Caki2 (cell line): ENCODE measurements around the gene PTCH1. TPM values are rescaled to one million over a fixed set of nuclear protein-coding genes. Genes with fewer than 3 reads are reported as not detected.

Experiments
- DNase-seq: peaks from one replicate; pipeline ENCODE4 v3.0.0-alpha.2; 2015; ENCODE audit warnings: low read depth
- in situ Hi-C: cut with HindIII; loops from 2 replicates; pipeline ENCODE4 v1.10.0; 2016; ENCODE audit warnings: low sequenced_read_pairs, low pct_unique_long_range_greater_than_20kb, mixed read lengths
- total RNA-seq: library from RNA; depleted of rRNA; stranded (reverse); fragments of >200 nt; shearing (Covaris generic); gene quantifications from 2 replicates; pipeline ENCODE4 v1.2.3, GENCODE V29; 2014; ENCODE audit warnings: low replicate concordance

PTCH1 gene
- total RNA-seq, 1 experiment from 2014 or later, result 2.6 TPM

GRCh38 chr9:95459178-95459577 lies 57.6 kb downstream of the PTCH1 start:
- no peak for DNase-seq
- in situ Hi-C loops, result no loop called here

DNA sequence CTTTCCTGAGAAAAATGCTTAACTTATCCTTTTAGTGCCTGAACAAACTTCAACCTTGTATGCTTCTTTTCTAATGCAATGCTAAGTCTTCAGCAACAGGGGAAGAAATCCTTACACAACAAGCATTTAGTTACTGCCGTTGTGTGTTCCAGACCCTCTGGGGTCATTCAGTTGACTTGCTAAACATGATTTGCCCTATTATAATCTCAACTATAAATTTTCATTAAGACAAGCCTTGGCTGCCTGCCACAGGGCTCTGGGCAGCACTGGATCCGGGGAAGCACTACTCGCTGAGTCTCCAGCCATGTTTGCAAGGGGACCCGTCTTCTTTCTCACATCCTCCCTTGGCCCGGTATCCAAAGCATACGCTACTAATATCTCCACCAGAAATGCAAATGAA lies 58.1 kb downstream of the PTCH1 start:
- in situ Hi-C loops, result no loop called here
- DNase-seq, result no peak

DNA sequence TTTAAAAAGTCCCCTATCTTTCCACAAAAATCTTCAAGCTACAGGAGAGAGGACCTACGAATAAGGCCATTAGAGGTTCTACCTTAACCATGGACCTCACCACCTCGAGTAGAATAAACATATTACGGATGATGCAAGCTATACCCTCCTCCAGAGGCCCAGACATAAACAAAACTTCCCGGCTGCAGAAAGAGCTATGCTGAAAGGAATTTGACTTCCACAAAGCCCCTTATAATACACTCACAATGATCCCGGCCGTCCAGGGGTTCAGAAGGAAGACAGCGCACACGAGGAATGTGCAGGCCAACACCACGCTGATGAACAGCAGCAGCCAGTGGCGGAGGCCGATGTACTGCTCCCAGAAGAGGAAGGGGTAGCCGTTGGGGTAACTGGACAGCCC lies 59.0 kb downstream of the PTCH1 start:
- no peak for DNase-seq
- in situ Hi-C loops, result no loop called here

DNA sequence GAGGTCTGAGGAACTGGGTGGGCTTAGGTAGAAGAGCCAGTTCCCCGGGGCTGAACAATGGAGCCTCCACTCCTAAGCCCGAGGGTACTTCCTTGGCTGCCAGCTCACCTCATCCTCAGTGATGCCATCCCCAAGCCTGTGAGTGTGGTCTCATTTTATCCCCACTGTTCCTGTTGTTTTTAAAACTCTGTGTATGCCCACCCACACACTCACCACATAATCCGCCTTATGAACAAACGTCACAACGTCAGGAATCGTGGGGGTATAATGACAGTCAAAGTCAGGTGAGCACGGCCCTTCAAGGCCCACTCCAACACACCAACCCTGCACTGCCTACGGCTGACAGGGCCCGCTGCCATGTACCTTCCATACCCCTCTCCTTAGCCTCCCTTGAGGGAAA lies 61.1 kb downstream of the PTCH1 start:
- in situ Hi-C loops, result no loop called here
- no peak for DNase-seq

DNA sequence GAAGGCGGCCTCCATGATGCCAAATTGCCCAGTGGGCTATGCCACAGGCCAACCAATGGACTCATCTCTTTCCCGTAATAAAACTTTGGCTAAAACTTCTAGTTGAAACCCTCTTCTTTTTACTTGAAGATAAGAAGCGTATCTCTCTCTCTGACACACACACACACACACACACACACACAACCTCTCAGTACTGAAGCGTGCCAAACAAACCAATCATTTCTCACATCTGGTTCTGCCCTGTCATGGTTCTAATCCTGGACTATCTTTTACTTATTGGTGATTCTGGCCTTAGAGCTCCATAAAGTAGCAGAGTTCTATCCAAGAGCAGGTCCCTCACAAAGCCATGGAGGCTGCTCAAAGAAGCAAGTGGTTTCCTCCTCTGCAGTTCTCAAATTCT lies 64.6 kb downstream of the PTCH1 start:
- DNase-seq, result no peak
- in situ Hi-C loops, result no loop called here

DNA sequence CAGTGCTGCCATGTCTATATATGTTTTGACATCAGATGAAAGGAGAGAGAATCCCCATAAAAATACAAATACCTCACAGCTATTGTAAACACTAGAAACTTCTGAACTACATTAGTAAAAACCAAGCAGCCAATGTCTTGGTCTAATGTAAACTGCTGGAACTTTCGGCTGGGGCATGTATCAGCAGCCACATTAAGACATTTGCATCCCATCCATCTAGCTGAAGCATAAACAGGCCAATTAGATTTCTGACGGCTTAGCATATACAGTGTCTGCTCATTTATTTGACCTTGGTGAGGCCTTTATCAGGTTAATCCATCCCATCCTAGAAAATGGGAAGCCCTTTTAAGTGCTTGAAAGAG lies 65.7 kb downstream of the PTCH1 start:
- no peak for DNase-seq
- in situ Hi-C loops, result no loop called here

DNA sequence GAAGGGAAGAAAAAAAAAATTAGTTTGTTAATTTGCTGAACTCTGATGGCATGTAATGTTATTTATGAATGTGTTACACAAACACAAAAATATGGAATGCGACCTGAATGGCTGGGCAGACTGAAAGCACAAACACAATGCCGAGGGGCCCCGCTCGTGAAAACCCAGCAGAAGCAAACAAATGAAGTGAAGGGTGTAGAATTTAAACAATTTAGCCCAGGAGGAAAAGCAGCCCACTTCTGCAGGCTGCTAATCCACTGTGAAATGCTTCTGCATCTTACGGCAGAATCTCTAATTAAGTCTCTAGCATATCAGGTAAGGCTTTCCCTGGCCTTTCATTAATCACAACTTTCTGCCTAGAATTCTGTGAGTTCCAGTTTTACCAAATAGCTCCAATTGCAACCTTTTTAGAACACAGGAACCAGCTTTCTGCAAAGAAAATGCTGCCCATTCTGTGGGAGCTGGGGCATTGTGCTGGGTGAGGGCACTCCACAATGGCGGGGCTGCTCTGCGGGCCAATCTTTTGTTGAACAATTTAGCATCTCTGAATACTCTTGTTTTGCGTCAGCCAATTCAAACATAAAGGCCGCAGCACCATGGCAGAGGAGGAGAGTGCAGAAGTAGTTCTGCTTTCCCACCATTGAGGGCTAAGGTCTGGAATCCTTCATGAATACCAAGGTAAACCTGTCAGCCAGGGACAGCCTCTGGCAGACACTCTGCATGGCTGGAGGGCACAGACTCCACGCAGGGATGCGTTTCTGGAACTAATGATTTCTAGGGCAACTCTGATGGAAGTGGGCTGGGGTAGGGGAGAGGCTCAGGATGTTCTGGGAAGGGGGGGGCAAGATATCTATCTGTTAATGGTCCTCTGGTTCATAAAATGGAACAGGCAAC lies 66.4 kb downstream of the PTCH1 start:
- no peak for DNase-seq
- in situ Hi-C loops, result no loop called here

GRCh38 chr9:95449016-95449415 lies 67.8 kb downstream of the PTCH1 start:
- no peak for DNase-seq
- in situ Hi-C loops, result loop anchor here (10.0 kb wide), 1 partner anchor 46 kb away; no protein-coding TSS in a partner anchor

- in situ Hi-C loops, result loop anchor here (10.0 kb wide), 1 partner anchor 47 kb away; no protein-coding TSS in a partner anchor
- DNase-seq, result no peak
Observed at GRCh38 chr9:95447660-95448420, 68.9 kb downstream of the PTCH1 start.

DNA sequence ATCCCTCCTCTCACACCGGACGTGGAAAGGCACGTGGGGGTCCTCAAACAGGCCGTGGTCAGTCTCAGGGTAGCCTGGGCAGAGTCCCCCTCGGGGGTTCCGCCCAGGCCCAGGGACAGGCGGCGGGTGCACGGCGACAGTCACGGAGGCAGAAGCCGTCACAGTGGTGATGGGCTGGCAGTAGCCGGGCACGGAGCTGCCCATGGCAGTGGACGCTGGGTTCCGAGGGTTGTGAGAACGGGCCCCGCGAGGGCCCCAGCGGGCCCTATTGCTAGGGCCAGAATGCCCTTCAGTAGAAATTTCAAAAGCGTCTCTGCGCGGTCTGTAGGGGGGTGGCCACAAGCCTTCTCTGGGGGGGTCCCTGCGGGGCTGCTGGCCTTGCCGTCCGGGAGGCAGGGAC lies 69.8 kb downstream of the PTCH1 start:
- no peak for DNase-seq
- in situ Hi-C loops, result loop anchor here (10.0 kb wide), 1 partner anchor 48 kb away; no protein-coding TSS in a partner anchor

DNA sequence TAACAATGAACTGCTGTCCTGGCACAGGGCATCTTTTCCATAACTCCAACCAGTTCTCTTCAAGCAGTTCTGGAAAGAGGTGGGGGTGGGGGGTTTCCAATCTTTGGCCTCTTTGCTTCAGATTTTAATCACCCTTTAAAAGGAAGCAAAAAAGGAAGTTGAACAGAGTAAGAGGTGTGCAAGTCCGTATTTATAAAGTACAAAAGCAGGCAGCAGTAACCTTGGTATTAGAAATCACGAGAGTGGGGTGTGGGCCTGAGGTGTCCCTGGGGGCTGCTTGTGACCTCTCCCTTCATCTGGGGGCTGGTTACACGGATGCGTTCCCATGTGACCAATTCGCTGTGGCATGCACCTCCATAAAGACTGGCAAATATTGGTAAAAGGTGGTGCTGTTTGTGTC lies 70.5 kb downstream of the PTCH1 start:
- no peak for DNase-seq
- in situ Hi-C loops, result loop anchor here (10.0 kb wide), 1 partner anchor 49 kb away; no protein-coding TSS in a partner anchor

- DNase-seq, result no peak
- in situ Hi-C loops, result loop anchor here (10.0 kb wide), 1 partner anchor 51 kb away; no protein-coding TSS in a partner anchor
Observed at GRCh38 chr9:95444160-95444559, 72.6 kb downstream of the PTCH1 start.

DNA sequence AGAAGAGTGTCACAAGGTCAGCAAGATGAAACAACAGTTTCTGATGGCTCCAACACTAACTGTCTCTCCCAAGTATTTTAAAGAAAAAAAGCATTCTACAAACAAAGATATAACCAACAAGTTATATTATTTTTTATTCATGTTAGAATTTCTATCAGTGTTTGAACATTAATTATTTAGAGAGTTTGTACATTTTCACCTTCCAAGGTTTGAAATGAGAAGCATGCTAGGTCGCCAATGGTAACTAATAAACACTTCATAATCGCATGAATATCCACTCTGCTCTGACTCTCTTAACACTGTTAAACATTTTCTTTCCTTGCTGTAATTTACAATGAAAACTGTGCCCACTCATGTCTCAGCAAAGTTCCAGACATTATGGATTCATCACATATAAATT lies 73.5 kb downstream of the PTCH1 start:
- in situ Hi-C loops, result loop anchor here (10.0 kb wide), 1 partner anchor 52 kb away; no protein-coding TSS in a partner anchor
- no peak for DNase-seq

GRCh38 chr9:95441081-95441480 lies 75.7 kb downstream of the PTCH1 start:
- in situ Hi-C loops, result loop anchor here (10.0 kb wide), 1 partner anchor 54 kb away; no protein-coding TSS in a partner anchor

DNA sequence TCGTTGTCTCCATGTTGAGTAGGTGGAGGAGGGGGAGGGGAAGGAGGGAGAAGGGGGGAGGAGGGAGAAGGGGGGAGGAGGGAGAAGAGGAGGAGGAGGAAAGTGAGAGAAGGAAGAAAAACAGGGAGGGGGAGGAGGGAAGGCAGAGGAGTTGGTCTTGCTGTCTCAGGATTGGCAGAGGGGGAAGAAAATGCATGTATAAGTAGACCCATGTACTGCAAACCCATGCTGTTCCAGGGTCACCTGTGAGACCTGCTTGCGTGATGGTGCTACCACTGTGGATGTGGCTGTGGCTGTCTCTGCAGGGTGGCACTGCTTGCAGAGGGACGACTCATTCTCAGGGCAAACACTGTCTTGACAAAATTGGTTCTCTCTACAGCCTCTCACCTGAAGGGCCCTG lies 76.3 kb downstream of the PTCH1 start:
- in situ Hi-C loops, result loop anchor here (10.0 kb wide), 1 partner anchor 54 kb away; no protein-coding TSS in a partner anchor
- no peak for DNase-seq

More at GRCh38 chr9:95441081-95441480, 75.7 kb downstream of the PTCH1 start:
- DNase-seq, result no peak

DNA sequence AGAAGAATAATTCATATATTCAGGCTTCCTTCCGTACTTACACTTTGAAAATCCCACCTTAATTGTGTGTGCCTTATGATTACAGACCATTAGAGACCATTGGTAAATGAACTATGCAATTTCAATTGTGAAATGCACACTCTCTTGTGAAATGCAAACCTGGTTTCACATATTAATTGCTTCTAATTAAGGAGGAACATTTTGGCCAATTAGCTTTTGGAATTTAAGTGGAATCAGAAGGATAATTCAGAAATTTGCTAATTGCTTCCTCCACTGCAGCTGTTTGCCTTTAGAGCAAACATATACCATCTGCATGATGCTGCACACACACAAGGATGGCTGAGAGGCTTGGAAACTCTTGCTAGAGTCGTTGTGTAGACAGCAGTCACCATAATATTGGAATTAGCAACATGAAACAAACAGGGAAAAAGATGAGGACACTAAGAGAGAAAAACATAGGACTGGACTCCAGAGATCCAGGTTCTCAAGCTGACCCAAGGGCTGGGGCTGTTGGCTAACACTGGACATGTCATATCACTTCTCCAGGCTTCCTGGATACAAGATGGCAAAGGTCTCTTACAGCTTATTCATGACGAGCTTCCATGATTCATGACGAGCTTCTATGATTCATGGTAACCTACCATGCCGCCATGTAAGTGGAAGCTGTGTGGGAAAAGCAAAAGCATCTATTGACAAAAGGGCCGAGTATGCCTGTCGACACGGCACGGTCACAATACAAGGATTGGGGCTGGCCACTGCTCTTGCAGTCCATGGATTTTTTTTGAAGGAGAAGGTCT lies 78.0 kb downstream of the PTCH1 start:
- in situ Hi-C loops, result no loop called here
- DNase-seq, result no peak

GRCh38 chr9:95437559-95437958 lies 79.2 kb downstream of the PTCH1 start:
- DNase-seq, result no peak
- in situ Hi-C loops, result no loop called here

DNA sequence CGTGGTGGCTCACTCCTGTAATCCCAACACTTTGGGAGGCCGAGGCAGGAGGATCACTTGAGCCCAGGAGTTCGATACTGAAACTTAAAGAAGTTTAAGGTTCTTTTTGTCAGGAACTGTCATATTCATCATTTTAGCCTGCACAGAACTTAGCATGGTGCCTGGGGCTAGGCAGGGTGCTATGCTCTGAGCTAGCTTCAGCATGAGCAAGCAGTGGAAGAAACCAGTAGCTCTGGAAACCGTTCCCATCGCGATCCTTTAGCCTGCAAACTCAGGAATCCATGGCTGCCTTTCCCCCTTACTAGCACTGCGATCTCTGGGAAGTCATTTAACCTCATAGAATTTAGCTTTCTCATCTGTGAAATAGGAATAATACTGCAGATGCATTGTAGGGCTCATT lies 80.4 kb downstream of the PTCH1 start:
- in situ Hi-C loops, result no loop called here
- no peak for DNase-seq
